DMS 273 treated with DMSO at 0.1 percent for 48 hours (cell line): ENCODE measurements around the gene EXOC6.
"Not testable (repeated sequence)": the region's sequence is repeated elsewhere in the genome, so short reads cannot be mapped to it uniquely, and the experiment has no call there.

Experiments
- DNase-seq: peaks from one replicate; lab custom pipeline; 2025; lab: John Stamatoyannopoulos, UW

Gene EXOC6

GRCh38 chr10:93079663-93080349 lies 231.5 kb downstream of the EXOC6 start:
- DNase-seq: no peak

GRCh38 chr10:93080350-93081046 lies 232.2 kb downstream of the EXOC6 start:
- DNase-seq: no peak

- no peak for DNase-seq
Measured at GRCh38 chr10:93081318-93081717, 233.0 kb downstream of the EXOC6 start.

GRCh38 chr10:93081834-93082233 lies 233.5 kb downstream of the EXOC6 start:
- no peak for DNase-seq

- no peak for DNase-seq
Measured at GRCh38 chr10:93083743-93084539, 235.6 kb downstream of the EXOC6 start.

GRCh38 chr10:93085272-93085859 lies 237.0 kb downstream of the EXOC6 start:
- DNase-seq: no peak

- DNase-seq: no peak
Measured at GRCh38 chr10:93086289-93086688, 238.0 kb downstream of the EXOC6 start.

- no peak for DNase-seq
Measured at GRCh38 chr10:93087846-93088245, 239.5 kb downstream of the EXOC6 start.

- no peak for DNase-seq
Measured at GRCh38 chr10:93088466-93088865, 240.1 kb downstream of the EXOC6 start.

GRCh38 chr10:93090619-93091018 lies 242.3 kb downstream of the EXOC6 start:
- no peak for DNase-seq

- no peak for DNase-seq
Measured at GRCh38 chr10:93091960-93092359, 243.6 kb downstream of the EXOC6 start.

- no peak for DNase-seq
Measured at GRCh38 chr10:93095225-93095624, 246.9 kb downstream of the EXOC6 start.

GRCh38 chr10:93096901-93097300 lies 248.6 kb downstream of the EXOC6 start:
- DNase-seq: no peak

GRCh38 chr10:93097386-93097785 lies 249.1 kb downstream of the EXOC6 start:
- DNase-seq: no peak

GRCh38 chr10:93098816-93099215 lies 250.5 kb downstream of the EXOC6 start:
- DNase-seq: no peak

GRCh38 chr10:93099670-93100069 lies 251.3 kb downstream of the EXOC6 start:
- no peak for DNase-seq

- not testable (repeated sequence) for DNase-seq
Measured at GRCh38 chr10:93101148-93101547, 252.8 kb downstream of the EXOC6 start.

- no peak for DNase-seq
Measured at GRCh38 chr10:93103953-93104352, 255.6 kb downstream of the EXOC6 start.

GRCh38 chr10:93106631-93107072 lies 258.3 kb downstream of the EXOC6 start:
- DNase-seq: no peak
